GM12878 (cell line): ENCODE results near the gene AMHR2. TPM values are rescaled to one million over a fixed set of nuclear protein-coding genes. Genes with fewer than 3 reads are reported as not detected.

ENCODE experiments used
- CHD1 ChIP-seq: IDR thresholded peaks from 2 replicates; pipeline ENCODE4 v1.6.1; 2012; ENCODE audit warnings: low read depth, low read length, improper control_type of control experiment
- CREM ChIP-seq: IDR thresholded peaks from 2 replicates; pipeline ENCODE4 v1.6.1; 2014; ENCODE audit warnings: antibody characterized with exemption, low read depth
- EED ChIP-seq: sonication (generic); IDR thresholded peaks from 2 replicates; pipeline ENCODE4 v1.6.1; 2016; ENCODE audit warnings: antibody characterized with exemption, low read depth
- GATAD2B ChIP-seq: fragments of 450-650 bp; conservative IDR thresholded peaks from 2 replicates; pipeline ENCODE4 v1.6.1; 2017; ENCODE audit warnings: low read depth, mild to moderate bottlenecking, moderate library complexity
- HDGF ChIP-seq: fragments of 450-650 bp; IDR thresholded peaks from 2 replicates; pipeline ENCODE4 v1.6.1; 2016; ENCODE audit warnings: antibody characterized with exemption
- IRF4 ChIP-seq: IDR thresholded peaks from 2 replicates; pipeline ENCODE4 v1.6.1; 2011; ENCODE audit warnings: low read depth, low read length
- JUNB ChIP-seq: IDR thresholded peaks from 2 replicates; pipeline ENCODE4 v1.6.1; 2016; ENCODE audit warnings: antibody characterized with exemption, mild to moderate bottlenecking
- KAT2A ChIP-seq: conservative IDR thresholded peaks from 2 replicates; pipeline ENCODE4 v1.6.1; 2011; ENCODE audit warnings: low read depth, low read length; ENCODE audit not compliant: control insufficient read depth
- LARP7 ChIP-seq: fragments of 450-650 bp; IDR thresholded peaks from 2 replicates; pipeline ENCODE4 v1.6.1; 2017; ENCODE audit warnings: mild to moderate bottlenecking
- NR2C1 ChIP-seq: fragments of 450-650 bp; IDR thresholded peaks from 2 replicates; pipeline ENCODE4 v1.6.1; 2017; ENCODE audit warnings: antibody characterized with exemption, mild to moderate bottlenecking, moderate library complexity
- NRF1 ChIP-seq: conservative IDR thresholded peaks from 2 replicates; pipeline ENCODE4 v1.6.1; 2011; ENCODE audit warnings: mild to moderate bottlenecking, low read depth, low read length, improper control_type of control experiment
- RAD21 ChIP-seq: IDR thresholded peaks from 2 replicates; pipeline ENCODE4 v1.6.1; 2011; ENCODE audit warnings: mild to moderate bottlenecking, low read depth, low read length, moderate library complexity; ENCODE audit not compliant: insufficient read depth
- RAD51 ChIP-seq: fragments of 450-650 bp; IDR thresholded peaks from 2 replicates; pipeline ENCODE4 v1.6.1; 2016; ENCODE audit warnings: moderate library complexity, mild to moderate bottlenecking, inconsistent platforms
- RUNX3 ChIP-seq: IDR thresholded peaks from 2 replicates; pipeline ENCODE4 v1.6.1; 2012; ENCODE audit warnings: low read length, inconsistent platforms
- SP1 ChIP-seq: IDR thresholded peaks from one replicate; pipeline ENCODE4 v1.6.1; 2011; ENCODE audit warnings: low read depth, low read length
- TAF1 ChIP-seq: IDR thresholded peaks from 2 replicates; pipeline ENCODE4 v1.6.1; 2011; ENCODE audit warnings: mild to moderate bottlenecking, low read depth, low read length, borderline replicate concordance
- TARDBP ChIP-seq: IDR thresholded peaks from 2 replicates; pipeline ENCODE4 v1.6.1; 2016; ENCODE audit warnings: borderline replicate concordance
- TBL1XR1 ChIP-seq: IDR thresholded peaks from 2 replicates; pipeline ENCODE4 v1.6.1; 2012; ENCODE audit warnings: low read depth, low read length, improper control_type of control experiment
- YY1 ChIP-seq: IDR thresholded peaks from 2 replicates; pipeline ENCODE4 v1.6.1; 2011; ENCODE audit warnings: low read depth, mild to moderate bottlenecking, low read length
- ZNF217 ChIP-seq: fragments of 450-650 bp; IDR thresholded peaks from 2 replicates; pipeline ENCODE4 v1.6.1; 2017; ENCODE audit warnings: antibody characterized with exemption, mild to moderate bottlenecking
- ZNF274 ChIP-seq: IDR thresholded peaks from one replicate; pipeline ENCODE4 v1.8.0; 2011; ENCODE audit not compliant: insufficient read length, insufficient read depth
- ZSCAN29 ChIP-seq: fragments of 450-650 bp; IDR thresholded peaks from 2 replicates; pipeline ENCODE4 v1.6.1; 2017; ENCODE audit warnings: mild to moderate bottlenecking, moderate library complexity
- polyA plus RNA-seq, 11 experiments: library from polyadenylated mRNA; depleted of rRNA in 4 of 11; unstranded in 6 of 11; stranded (reverse) in 5 of 11; fragments of >200 nt; fragmentation: Nextera tagmentation in 4 of 11; fragmentation: Illumina TruSeq in 1 of 11; extraction: Ambion mirVana in 4 of 11; extraction: Trizol in 1 of 11; gene quantifications; 1 replicate in 1 of 11; 2 replicates in 10 of 11; pipeline versions ENCODE4 v1.2.1 to v1.2.3, GENCODE V29; 2011 to 2016; ENCODE audit warnings: inconsistent platforms in 2 of 11, missing spikeins in 2 of 11, low read depth in 1 of 11
- total RNA-seq, 4 experiments: library from RNA; depleted of rRNA in 3 of 4; stranded (reverse); fragments of >200 nt in 3 of 4; fragmentation: Illumina TruSeq in 1 of 4; extraction: Trizol in 1 of 4; gene quantifications; 2 replicates each; pipeline versions ENCODE4 v1.2.1 to v1.2.3, GENCODE V29; 2013 to 2021
- TF ChIP-seq, protein P1 (sequence below): fragments of 450-650 bp; IDR thresholded peaks from 2 replicates; pipeline ENCODE4 v1.6.1; 2017; ENCODE audit warnings: mild to moderate bottlenecking, moderate library complexity
- TF ChIP-seq, protein P2 (sequence below): IDR thresholded peaks from 2 replicates; pipeline ENCODE4 v1.6.1; 2011; ENCODE audit warnings: low read depth, mild to moderate bottlenecking, low read length, moderate library complexity, borderline replicate concordance; ENCODE audit errors: extremely low read depth
- TF ChIP-seq, protein P3 (sequence below): IDR thresholded peaks from 2 replicates; pipeline ENCODE4 v1.6.1; 2012; ENCODE audit warnings: low read depth, low read length, improper control_type of control experiment
- TF ChIP-seq, protein P4 (sequence below): IDR thresholded peaks from 2 replicates; pipeline ENCODE4 v1.6.1; 2012; ENCODE audit warnings: low read length, inconsistent platforms

The AMHR2 gene
- total and polyA plus RNA-seq, 10 of the 15 experiments (the other 5 are each of a cell fraction or from before 2014, with no cell fraction given), result 0.06 TPM; not detected in 9

DNA sequence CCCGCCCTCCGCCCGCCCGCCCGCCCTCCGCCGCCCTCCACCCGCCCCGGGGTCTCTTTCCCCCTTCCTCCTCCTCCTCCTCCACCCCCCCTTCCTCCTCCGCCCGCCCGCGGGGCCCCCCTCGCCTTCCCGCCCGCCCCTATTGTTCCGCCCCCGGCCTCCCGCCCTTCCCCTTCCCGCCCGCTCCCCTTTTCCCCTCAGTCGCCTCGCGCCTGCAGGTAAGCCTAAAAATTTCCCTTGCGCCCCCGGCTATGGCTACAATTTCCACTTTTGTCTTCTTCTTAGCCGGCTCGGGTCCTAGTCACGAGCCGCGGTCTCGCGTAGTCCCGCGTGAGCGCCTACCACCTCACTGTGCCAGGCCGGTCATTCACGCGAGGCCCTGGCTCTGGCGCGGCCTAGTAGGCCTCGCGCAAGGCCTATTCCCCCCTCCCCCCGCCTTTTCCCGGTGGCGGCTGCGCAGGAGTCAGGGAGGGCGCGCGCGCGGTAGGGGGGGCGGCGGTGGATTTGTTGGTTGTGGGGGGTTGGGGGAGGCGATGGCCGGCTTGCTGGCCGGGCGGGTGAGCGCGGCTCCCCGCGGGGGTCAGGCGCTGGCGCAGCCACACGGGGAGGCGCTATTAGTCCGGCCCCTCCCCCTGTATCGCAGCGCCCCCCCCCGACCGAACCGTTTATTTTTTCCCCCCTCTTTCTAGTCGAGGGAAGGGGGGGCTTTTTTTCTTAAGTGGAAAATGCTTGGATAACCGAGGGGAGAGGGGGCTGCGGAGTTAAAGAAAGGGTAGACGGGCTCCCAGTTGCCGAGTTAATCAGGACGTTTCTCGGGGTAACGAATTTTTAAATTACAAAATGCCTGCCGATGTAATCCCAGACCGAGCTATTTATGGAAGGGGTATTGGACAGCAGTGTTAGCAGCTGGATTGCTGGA is 28.8 kb downstream of the AMHR2 start (continued):
- TF ChIP-seq TBL1XR1, result peak; percentile 58; the same call in 1 of the 2 replicates
- TF ChIP-seq ZSCAN29, result peak; percentile 47; the same call in 1 of the 2 replicates
- peak; percentile 95; the same call in 1 of the 2 replicates for TF ChIP-seq CHD1
- peak; percentile 82 for TF ChIP-seq LARP7
- TF ChIP-seq TARDBP, result peak; percentile 77; the same call in 1 of the 2 replicates
- no peak for TF ChIP-seq RAD51
- TF ChIP-seq, protein P1, sequence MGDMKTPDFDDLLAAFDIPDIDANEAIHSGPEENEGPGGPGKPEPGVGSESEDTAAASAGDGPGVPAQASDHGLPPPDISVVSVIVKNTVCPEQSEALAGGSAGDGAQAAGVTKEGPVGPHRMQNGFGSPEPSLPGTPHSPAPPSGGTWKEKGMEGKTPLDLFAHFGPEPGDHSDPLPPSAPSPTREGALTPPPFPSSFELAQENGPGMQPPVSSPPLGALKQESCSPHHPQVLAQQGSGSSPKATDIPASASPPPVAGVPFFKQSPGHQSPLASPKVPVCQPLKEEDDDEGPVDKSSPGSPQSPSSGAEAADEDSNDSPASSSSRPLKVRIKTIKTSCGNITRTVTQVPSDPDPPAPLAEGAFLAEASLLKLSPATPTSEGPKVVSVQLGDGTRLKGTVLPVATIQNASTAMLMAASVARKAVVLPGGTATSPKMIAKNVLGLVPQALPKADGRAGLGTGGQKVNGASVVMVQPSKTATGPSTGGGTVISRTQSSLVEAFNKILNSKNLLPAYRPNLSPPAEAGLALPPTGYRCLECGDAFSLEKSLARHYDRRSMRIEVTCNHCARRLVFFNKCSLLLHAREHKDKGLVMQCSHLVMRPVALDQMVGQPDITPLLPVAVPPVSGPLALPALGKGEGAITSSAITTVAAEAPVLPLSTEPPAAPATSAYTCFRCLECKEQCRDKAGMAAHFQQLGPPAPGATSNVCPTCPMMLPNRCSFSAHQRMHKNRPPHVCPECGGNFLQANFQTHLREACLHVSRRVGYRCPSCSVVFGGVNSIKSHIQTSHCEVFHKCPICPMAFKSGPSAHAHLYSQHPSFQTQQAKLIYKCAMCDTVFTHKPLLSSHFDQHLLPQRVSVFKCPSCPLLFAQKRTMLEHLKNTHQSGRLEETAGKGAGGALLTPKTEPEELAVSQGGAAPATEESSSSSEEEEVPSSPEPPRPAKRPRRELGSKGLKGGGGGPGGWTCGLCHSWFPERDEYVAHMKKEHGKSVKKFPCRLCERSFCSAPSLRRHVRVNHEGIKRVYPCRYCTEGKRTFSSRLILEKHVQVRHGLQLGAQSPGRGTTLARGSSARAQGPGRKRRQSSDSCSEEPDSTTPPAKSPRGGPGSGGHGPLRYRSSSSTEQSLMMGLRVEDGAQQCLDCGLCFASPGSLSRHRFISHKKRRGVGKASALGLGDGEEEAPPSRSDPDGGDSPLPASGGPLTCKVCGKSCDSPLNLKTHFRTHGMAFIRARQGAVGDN, result 0 out of 2 replicates have a peak, but pooled peaks have one; percentile 40
- peak; percentile 87 for TF ChIP-seq NR2C1
- TF ChIP-seq, protein P2, sequence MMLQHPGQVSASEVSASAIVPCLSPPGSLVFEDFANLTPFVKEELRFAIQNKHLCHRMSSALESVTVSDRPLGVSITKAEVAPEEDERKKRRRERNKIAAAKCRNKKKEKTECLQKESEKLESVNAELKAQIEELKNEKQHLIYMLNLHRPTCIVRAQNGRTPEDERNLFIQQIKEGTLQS, result no peak
- TF ChIP-seq TAF1, result peak; percentile 22; the same call in 1 of the 2 replicates
- TF ChIP-seq GATAD2B, result peak; percentile 96
- TF ChIP-seq HDGF, result no peak
- no peak for TF ChIP-seq NRF1
- TF ChIP-seq CREM, result peak; percentile 39; the same call in 1 of the 2 replicates
- no peak for TF ChIP-seq IRF4
- no peak for TF ChIP-seq SP1
- TF ChIP-seq, protein P3, sequence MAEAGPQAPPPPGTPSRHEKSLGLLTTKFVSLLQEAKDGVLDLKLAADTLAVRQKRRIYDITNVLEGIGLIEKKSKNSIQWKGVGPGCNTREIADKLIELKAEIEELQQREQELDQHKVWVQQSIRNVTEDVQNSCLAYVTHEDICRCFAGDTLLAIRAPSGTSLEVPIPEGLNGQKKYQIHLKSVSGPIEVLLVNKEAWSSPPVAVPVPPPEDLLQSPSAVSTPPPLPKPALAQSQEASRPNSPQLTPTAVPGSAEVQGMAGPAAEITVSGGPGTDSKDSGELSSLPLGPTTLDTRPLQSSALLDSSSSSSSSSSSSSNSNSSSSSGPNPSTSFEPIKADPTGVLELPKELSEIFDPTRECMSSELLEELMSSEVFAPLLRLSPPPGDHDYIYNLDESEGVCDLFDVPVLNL, result no peak
- TF ChIP-seq EED, result 0 out of 2 replicates have a peak, but pooled peaks have one; percentile 13
- TF ChIP-seq RAD21, result no peak
- peak; percentile 78 for TF ChIP-seq YY1
- TF ChIP-seq, protein P4, sequence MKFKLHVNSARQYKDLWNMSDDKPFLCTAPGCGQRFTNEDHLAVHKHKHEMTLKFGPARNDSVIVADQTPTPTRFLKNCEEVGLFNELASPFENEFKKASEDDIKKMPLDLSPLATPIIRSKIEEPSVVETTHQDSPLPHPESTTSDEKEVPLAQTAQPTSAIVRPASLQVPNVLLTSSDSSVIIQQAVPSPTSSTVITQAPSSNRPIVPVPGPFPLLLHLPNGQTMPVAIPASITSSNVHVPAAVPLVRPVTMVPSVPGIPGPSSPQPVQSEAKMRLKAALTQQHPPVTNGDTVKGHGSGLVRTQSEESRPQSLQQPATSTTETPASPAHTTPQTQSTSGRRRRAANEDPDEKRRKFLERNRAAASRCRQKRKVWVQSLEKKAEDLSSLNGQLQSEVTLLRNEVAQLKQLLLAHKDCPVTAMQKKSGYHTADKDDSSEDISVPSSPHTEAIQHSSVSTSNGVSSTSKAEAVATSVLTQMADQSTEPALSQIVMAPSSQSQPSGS, result no peak
- TF ChIP-seq ZNF274, result no peak
- TF ChIP-seq KAT2A, result no peak
- TF ChIP-seq ZNF217, result no peak
- TF ChIP-seq JUNB, result no peak
- TF ChIP-seq RUNX3, result peak; percentile 37
